AG08396 (cell line): ENCODE results near the gene FOXP1.
A peak's percentile ranks its signal among the peaks of the same experiment; 100 is the strongest.

Experiments
- DNase-seq: peaks from one replicate; pipeline ENCODE4 v3.0.0; 2012; ENCODE audit warnings: low spot score, mixed read lengths

Gene FOXP1

DNA sequence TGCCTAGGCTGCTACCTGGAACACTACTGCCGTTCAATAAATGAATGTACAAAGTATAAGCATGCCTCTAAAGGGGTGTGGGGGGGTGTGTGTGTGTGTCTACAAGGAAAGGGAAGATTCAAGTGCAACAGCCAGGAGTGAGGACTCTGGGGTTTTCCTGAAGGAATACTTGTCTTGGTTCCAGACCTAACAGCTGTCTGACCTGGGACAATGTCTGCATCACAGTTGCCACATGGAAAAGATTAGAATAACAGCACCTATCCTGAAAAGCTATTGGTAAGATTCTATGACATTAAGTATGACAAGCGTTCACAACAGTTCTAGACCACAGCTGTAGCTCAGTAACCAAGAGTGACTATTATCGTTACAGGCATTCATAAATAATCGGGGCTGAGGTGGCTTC lies 345.2 kb downstream of the FOXP1 start:
- no peak for DNase-seq

DNA sequence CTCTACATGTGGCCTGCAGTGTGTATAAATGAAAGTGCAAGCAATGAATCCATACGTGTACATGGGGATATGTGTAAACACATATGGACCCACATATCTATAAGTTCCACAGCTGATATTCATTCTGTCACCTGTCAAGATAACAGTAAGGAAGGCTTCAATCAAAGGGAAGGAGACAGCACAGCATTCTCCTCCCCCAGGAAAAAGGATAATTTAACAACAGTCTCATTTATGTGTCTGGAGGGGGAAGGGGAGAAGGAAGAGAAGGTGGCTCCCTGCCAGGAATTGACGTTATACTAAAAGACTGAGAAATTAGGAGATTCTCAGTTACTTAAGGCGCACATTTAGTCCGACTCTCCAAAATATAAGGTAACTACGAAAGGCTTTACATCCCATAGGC lies 345.9 kb downstream of the FOXP1 start:
- DNase-seq, result no peak

DNA sequence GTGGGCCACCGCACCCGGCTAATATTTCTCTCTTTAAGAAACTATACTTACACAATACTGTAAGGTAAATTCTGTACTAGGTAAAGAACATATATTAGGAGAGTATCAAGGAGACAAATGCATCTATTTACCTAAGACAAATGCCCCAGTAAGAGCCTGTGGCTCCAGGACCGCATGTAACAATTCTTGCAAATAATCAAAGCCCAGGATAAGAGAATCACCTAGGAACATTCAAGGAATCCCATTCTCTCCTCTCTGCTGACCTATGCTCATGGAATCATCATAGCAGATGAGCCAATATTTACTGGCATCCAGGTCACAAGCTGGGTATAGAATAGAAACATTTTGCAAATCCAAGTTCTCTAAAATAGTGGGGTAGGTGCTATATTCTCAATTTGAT lies 347.7 kb downstream of the FOXP1 start:
- no peak for DNase-seq

DNA sequence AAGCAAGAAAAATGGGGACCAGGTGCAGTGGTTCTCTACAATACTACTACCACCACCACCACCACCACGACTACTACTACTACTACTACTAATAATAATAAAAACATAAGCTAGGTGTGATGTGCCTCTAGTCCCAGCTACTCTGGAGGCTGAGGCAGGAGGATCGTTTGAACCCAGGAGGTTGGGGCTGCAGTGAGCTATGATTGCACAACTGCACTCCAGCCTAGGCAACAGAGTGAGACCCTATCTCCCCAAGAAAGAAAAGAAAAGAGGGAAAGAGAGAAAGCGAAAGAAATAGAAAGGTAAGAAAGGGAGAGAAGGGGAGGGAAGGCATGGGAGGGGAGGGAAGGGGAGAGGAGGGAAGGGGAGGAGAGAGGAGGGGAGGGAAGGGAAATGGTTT lies 350.6 kb downstream of the FOXP1 start:
- DNase-seq, result no peak

DNA sequence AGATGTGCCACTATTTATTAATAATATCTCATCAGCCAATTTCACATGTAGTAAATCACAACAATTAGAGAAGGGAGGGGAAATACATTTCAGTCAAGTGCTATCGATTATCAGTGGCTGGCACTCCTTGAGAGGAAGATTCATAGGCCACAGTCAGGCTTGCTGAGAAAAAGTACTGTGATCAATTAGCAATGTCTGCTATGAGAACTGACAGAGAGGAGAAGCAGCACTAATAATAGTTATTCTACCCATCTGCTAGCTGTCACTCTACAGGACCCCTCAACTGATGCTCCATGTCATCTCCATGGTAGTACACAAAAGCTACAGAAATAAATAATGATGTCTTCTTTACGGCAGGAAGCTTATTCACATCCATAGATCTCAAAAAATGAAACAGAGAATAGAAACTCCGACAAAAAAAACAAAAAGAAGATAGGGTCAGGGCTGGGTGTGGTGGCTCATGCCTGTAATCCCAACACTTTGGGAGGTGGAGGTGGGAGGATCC lies 351.3 kb downstream of the FOXP1 start:
- DNase-seq, result no peak

DNA sequence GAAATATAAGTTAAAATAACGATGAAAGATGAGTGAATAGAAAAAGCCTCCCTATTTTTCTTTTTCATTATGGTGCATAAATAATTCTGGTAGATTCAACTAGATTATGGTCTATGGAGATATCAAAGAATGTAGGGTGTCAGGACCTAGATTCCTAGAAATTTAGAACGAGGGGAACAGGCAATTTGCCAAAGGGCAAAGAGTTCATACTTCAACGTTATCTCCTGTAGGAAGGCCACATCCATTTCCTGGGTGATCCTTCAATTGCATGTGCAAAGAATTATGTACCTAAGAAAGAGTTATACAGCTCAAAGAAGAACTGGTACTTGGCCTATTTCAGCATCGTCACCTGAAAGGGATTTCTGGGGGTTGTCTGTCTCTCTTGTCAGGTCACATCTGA lies 351.8 kb downstream of the FOXP1 start:
- DNase-seq, result no peak

DNA sequence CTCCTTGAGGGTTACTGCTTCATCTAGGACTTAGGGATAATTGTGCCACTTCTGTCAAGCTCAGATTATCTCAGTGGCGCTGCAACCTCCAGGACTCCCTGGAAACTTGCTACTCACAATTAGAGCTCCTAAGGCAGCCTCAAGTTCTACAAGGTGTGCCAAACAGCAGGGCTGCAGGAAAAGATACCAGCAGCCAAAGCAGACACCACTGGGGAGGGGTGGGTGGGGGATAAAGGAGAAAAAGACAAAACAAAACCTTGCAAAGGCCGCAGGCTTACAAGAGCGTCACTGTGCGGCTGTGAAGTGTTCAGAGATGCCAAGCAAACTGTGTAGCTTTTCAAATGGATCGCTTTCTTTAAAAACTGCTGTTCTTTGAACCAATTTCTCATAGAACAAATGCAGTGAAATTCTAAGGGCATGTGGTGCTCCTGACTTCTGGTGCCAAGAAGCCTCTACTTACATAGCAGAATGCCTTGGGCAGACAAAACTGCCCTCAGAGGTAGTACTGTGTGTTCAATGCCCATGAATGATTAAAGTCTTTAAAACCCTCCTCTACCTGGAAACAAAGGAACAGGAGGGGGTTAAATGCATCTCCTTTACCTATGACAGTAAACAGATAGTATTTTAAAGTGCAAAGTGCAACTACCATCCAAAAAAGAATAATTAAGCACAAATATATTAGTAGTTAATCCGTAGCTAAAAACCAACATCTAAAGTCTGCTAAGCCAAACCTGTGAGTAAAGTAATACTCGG lies 353.4 kb downstream of the FOXP1 start:
- DNase-seq, result no peak

DNA sequence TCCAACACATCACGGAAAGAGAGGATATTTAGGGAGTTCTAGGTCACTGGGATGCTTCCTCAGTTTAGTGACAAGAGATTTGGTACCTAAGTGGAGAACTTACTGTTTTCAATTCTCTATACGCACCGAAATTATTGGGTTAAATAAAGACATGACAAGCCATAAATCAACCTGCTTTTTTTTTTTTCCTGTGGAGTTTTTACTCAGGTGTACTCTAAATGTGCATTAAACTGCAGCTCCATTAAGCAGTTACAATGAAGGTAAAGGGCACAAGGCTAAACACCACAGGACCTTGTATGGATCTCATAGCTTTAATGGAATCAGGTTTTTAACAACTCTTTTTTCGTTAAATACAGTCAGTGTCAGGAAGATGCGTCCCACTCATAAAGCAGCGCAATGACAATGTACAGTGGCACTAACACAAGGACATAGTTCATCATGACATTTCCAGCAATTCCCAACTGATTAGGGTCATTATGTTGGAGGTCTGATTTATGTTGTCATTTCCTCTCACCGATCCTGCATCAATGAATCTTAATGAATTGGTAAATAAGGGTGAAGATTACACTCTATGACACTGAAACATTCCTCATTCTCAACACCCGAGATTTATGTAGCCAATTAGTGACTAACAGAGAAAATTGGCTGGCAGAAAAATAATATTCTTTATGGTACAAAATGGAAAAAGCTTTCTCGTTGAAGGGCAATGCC lies 355.2 kb downstream of the FOXP1 start:
- DNase-seq, result no peak

DNA sequence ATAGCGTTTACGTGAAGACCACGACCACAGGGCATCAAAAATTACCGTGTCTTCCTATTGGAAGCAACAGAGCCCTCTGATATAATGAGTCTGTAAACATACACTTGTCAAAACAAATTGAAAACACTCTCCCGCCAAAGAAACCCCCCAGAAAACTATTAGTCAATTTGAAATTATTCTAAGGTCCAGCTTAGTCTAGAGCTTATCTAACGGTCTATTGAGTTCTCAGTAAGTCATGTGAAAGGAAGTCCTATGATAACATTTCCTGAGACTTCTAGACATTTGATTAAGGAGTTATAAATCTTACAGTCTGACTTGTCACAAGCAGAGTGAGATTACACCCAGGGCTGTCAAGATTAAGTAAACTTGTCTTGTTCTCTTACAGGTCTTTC lies 356.3 kb downstream of the FOXP1 start:
- no peak for DNase-seq

DNA sequence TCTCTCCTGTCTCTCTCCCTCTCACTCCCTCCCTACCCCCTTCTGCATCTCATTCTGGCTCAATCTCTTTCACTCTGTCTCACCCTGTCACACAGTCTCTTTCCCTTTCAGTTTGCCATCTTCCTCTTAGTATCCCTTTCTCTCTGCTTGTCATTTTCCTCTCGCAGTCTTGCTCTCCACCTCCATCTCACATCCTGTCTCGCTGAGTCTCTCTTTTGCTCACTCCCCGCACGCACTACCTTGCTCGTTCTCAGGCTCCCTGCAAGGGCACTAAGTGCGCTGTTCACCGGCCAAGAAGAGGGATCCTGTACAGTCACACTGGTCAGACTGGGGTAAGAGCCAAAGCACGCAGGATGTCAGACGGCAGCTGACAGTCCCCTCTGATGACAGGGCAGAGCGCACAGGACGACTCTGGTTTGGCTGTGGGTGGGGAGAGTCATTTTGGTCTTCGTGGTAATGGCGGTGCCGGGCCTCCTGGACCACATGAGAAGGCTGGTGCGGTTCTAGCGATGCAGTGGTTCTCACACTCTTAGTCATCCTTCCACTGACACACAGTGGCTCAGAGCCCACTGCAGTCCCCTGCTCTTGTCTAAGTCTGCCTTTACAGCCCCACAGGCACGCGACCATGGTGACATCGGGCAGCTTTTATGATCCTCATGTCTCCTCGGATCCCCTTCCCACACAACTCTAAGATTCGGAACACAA lies 356.8 kb downstream of the FOXP1 start:
- peak; percentile 33 for DNase-seq

DNA sequence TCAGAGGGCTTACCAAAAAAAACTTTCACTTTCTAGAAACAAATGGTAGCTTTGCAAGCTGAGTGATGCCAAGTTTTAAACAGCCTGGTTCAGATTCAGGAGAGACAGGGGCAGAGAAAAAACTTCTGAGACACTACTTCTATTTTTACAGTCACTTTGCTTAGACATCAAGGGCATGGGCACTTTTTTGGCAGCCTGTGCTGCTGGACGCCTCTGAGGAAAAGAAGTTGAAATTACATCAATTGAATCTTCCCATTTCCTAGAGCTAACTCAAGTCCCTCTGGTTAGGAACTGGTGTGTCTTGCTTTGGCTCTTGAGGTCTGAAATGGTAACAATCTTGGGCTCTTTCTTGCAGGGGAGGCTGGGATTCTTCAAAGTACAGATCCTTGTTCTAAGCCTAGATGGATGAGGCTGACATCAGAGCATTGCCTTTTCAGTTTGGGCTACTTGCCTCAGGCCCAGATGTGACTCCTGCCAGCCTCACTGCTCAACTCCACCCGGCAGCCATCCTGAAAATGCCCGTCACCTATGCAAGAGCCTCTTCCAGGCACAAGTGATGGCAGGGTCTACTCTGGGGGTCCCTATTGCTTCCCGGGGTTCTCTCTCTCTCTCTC lies 357.5 kb downstream of the FOXP1 start:
- no peak for DNase-seq

DNA sequence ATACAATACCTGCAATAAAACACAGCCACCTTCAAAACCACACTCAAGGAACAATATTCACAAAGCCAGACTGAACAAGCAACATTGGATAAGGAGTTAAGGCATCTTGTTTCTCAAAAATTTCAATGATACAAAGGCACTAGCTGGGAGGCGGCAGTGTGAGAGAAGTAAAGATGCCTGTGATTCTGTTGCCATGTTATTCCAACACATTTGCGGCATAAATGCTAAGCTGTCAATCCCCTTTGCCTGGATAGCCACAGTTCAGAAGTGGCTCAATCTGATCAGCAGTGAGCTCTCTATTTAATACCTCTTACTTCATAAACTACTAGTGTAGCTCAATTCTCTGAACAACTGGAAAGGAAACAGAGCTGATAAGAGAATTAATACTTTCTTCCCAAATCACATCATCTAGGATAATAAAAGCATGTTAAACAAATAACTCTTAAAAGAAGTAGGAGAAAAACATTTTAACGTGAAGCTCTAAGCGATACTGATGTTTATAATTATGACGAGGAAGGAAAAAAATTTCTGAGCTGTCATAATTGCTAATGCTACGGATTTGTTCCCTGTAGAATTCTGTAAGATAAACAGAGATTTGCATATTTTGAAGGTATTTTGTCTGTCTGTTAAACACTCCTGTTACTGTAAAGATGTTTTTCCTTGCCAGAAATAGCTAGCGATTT lies 358.4 kb downstream of the FOXP1 start:
- DNase-seq, result no peak

DNA sequence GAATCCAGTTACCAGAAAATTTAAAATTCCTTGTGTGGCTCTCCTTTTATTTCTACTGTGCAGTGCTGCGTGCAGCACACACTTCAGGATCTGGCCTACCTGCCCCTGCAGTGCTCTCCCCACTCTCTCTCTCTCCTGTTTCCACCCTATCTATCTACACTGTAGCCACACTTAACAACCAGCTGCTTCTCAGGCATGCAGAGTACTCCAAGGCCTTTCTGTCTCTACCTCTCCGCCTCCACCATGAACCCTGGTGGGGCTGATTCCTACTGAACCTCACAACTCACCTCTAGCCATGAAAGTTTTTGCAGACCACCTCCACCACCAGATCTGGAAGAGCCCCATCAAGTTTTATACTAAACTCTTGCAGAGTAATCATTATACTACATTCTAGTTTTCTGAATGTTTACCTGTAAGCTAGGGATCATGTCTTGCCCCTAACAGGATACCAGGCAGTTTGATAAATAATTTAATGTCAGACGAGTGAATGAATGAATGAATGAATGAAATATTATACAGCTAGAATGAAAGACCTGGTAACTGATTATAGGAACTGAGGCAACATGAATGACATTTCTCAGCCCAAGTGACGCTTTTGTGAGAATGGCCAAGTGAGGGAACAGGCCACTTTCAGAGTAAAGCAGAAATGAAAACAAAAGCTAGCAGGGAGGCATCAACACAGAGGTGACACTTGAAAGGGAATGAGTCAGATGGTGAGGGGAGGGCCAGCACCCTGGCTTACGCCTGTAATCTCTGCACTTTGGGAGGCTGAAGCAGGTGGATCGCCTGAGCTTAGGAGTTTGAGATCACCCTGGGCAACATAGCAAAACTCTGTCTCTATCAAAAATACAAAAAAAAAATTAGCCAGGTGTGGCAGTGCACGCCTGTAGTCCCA lies 363.5 kb downstream of the FOXP1 start:
- DNase-seq, result no peak

DNA sequence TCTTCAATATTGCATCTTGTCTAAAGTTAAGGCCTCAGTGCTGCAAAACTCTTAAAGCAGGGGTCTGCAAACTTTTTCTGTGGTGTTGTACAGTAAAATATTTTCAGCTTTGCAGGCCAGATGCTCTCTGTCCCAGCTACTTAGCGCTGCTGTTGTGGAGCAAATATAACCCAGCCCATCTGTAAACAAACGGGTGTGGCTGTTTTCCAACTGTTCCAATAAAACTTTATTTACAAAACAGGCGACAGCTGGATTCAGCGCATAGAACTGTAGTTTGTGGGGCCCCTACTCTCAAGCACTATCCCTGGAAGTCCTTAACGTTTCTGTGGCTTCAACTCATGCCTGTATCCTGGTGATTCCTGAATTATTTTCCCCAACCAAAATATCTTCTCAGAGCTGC lies 365.0 kb downstream of the FOXP1 start:
- no peak for DNase-seq

DNA sequence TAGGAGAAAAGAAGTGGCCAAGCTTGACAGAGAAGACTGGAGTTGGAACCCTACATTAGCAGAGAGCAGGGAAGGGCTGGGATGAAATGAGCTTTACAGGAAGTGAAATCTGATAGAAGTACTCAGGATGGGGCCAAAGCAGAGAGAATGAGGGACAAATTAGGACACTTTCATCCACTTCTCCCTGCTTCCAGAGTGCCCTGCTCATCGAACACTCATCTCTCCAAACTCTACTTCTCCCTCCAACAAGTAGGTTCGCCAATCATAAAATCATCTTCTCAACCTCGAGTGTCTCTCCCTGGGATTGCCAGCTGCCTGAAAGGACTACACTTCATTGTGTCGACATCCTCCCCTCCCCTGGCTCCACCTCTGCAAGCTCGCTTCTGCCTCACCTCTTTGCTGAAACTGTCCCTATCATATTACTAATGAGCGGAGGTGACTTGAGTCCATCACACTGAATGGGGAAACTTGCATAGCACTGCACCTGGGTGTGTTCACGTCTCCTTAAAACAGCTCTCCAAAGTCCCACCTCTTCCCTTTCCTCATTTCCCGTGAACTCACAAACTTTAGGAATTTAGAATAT lies 365.8 kb downstream of the FOXP1 start:
- no peak for DNase-seq

DNA sequence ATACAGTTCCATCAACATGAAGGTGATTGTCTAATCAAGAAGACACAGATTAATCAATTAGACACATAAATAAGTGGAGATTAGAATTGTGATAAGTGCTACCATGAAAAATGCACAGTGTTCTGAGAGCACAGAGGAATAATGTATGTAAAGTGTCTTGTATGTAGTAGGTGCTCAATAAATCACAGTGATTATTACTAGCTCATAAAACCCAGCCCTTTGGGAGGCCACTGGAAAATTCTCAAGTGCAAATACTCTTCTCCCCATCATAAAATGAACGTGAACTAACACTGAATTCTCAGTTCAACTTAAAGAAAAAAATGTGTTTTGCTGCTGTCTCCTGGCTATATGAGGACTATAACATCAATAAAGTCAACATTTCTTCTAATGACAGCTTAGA lies 368.2 kb downstream of the FOXP1 start:
- DNase-seq, result no peak

DNA sequence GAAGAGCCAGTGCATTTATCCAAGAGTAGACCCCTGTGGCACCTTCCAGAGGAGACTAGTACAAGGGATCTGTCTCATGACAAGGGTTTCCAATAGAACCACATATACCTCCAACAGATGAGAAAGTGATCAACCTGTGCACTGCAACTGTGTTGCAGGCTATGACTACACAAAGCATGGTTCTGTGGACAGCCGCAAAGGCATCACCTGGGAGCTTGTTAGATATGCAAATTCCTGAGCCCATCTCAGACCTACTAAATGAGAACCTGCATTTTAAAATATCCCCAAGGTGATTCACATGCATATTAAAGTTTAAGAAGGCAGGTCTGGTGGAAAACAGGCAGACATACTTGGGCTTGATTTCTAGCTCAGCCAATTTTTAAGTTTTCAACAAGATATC lies 368.7 kb downstream of the FOXP1 start:
- no peak for DNase-seq

DNA sequence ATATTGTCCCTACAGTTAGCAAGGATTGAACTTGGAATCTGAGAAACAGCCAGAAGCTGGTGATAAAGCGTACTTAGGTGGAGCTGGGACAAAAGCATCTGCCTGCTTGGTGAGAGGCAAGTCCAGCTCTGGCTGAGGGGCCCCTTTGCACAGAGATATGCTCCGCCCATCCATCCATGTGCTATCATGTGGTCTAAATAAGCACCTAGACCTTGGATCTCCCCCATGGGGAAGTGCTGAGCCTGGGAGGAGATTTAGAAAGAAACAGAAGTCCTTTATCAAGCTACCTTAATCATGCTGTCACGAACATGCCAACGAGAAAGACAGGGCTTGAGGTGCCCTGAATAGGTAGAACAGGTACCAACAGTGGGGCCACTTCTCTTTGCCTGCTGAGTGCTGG lies 369.5 kb downstream of the FOXP1 start:
- DNase-seq, result no peak

DNA sequence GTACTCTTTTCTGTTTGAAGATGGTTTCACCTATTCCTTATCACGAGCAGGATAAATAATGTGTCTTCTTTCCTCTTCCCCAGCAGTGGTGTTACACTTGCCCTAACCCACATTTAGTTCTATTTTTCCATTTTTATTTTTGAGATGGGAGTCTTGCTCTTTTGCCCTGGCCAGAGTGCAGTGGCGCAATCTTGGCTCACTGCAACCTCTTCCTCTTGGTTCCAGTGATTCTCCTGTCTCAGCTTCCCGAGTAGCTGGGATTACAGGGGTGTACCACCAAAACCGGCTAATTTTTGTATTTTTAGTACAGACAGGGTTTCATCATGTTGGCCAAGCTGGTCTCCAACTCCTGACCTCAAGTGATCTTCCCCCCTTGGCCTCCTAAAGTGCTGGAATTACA lies 372.4 kb downstream of the FOXP1 start:
- DNase-seq, result no peak

DNA sequence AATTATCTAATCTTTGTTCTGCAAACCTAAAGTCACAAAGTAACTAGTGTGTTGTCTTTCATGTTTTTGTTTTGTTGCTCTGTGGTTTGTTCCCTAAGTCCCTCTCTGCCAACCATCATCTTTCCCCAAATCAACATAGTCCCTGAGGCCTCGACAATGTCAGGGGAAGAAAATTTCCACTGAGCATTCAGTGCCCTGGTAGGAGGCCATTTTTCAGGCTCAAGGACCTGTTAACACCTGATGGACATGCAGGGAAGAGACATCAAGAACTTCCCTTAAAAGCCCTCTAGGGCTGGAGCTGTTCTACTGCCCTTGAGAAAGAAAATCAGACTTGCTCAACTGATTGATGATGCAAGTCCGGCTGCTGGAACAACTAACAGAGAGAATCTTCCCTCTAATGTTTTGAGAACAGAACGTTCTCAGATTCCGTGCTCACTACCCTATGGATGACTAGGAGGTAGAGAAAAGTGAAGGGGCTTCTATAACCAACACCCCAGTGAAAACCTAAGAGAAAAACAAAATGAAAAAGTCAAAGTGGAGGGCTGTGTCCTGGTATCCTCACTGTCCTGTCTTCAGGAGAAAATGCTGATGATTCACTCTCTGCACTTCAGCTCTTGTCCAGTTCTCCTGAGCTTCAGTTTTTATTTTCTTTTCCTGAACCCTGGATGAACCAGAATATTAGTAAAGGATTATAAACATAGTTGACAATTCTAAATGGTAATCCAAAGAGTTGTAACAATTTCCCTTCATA lies 373.1 kb downstream of the FOXP1 start:
- peak; percentile 48 for DNase-seq
